KMS-11 (cell line): ENCODE data around the gene C16orf86.

Experiments
- H2AFZ ChIP-seq: fragments of 200-600 bp; sonication (generic); 2 replicates; pipeline ENCODE4 v1.6.1; 2016; ENCODE audit warnings: antibody characterized with exemption, mixed run types, low read depth
- H3K27ac ChIP-seq: fragments of 200-600 bp; sonication (generic); 2 replicates; pipeline ENCODE4 v1.6.1; 2016; ENCODE audit warnings: mild to moderate bottlenecking, mixed run types
- H3K27me3 ChIP-seq: fragments of 200-600 bp; sonication (generic); 2 replicates; pipeline ENCODE4 v1.6.1; 2017; ENCODE audit warnings: mild to moderate bottlenecking, low read depth, mixed run types, moderate library complexity; ENCODE audit not compliant: insufficient read depth
- H3K36me3 ChIP-seq: fragments of 200-600 bp; sonication (generic); 2 replicates; pipeline ENCODE4 v1.6.1; 2017; ENCODE audit warnings: mild to moderate bottlenecking, mixed run types; ENCODE audit not compliant: insufficient read depth
- H3K4me1 ChIP-seq: fragments of 200-600 bp; sonication (generic); 2 replicates; pipeline ENCODE4 v1.6.1; 2016; ENCODE audit warnings: mild to moderate bottlenecking, low read depth, mixed run types; ENCODE audit not compliant: poor library complexity, severe bottlenecking
- H3K4me2 ChIP-seq: fragments of 200-600 bp; sonication (generic); 2 replicates; pipeline ENCODE4 v1.7.0; 2016; ENCODE audit warnings: mild to moderate bottlenecking, mixed run types
- H3K4me3 ChIP-seq: fragments of 200-600 bp; sonication (generic); IDR thresholded peaks from 2 replicates; pipeline ENCODE4 v1.6.1; 2017; ENCODE audit warnings: low read depth, low read length, mixed read lengths; ENCODE audit not compliant: insufficient read depth
- H3K79me2 ChIP-seq: fragments of 200-600 bp; sonication (generic); 2 replicates; pipeline ENCODE4 v1.6.1; 2016; ENCODE audit warnings: low read depth, mixed run types; ENCODE audit not compliant: insufficient read depth
- H3K9ac ChIP-seq: fragments of 200-600 bp; sonication (generic); 2 replicates; pipeline ENCODE4 v1.6.1; 2016; ENCODE audit warnings: mild to moderate bottlenecking, mixed run types
- H4K20me1 ChIP-seq: fragments of 200-600 bp; sonication (generic); 2 replicates; pipeline ENCODE4 v1.6.1; 2016; ENCODE audit warnings: mild to moderate bottlenecking, mixed run types; ENCODE audit not compliant: insufficient read depth
- CTCF ChIP-seq: fragments of 200-600 bp; sonication (generic); conservative IDR thresholded peaks from 2 replicates; pipeline ENCODE4 v1.6.1; 2017; ENCODE audit warnings: low read depth, mild to moderate bottlenecking, antibody characterized with exemption, low read length, moderate library complexity, mixed read lengths

The C16orf86 gene

DNA sequence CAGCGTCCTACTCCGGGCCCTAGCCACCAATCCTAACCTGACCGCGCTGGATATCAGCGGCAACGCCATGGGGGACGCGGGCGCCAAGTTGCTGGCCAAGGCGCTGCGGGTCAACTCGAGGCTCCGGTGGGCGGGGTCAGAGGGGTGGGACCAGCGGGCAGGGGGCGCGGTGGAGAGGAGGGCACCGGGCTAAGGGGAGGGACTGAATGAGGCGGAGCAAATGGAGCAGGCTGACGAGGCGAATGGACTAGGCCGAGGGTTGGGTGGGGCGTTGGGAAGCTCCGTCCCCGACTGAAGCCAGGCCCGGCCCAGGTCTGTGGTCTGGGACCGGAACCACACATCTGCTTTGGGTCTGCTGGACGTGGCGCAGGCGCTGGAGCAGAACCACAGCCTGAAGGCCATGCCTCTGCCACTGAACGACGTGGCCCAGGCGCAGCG, 17.1 kb upstream of the C16orf86 start:
- Histone ChIP-seq H3K79me2 (peaks cover 10% of the 10 kb centered on the region; the same call in 1 of the 2 replicates), H3K27me3 (no peaks in the 10 kb centered on the region), H3K9ac (no peak overlapping the region), H3K4me2 (no peak overlapping the region), H3K36me3 (no peaks in the 10 kb centered on the region; the same call in 1 of the 2 replicates), H3K27ac (no peak overlapping the region), H3K4me3 (no peak overlapping the region), H2AFZ (no peak overlapping the region), H3K4me1 (peaks cover 6% of the 10 kb centered on the region), H4K20me1 (no peaks in the 10 kb centered on the region)
- TF ChIP-seq CTCF = no peak

DNA sequence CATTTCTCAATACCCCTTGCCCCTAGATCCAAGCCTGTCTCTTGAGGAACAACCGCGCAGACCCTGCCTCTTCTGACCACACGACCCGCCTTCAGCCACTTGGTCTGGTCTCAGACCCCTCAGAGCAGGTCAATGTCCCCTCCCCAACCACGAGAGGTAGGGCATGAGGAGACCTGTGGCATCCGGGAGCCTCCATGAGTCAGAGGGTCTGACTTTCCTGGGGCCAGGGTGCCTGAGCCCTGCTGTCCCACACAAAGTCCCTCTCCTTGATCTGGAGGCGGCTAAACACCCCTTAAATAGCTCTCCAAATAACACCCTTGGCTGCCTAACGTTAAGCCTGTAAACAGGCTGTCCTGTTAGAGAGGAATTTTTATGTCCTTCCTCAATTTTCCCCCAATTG, 16.6 kb upstream of the C16orf86 start:
- Histone ChIP-seq H3K27ac (no peak overlapping the region), H3K36me3 (no peaks in the 10 kb centered on the region; the same call in 1 of the 2 replicates), H3K4me3 (no peak overlapping the region), H3K4me1 (peaks cover 6% of the 10 kb centered on the region), H2AFZ (no peak overlapping the region), H3K79me2 (peaks cover 10% of the 10 kb centered on the region; the same call in 1 of the 2 replicates), H3K27me3 (no peaks in the 10 kb centered on the region), H3K9ac (no peak overlapping the region), H3K4me2 (no peak overlapping the region), H4K20me1 (no peaks in the 10 kb centered on the region)
- no peak for TF ChIP-seq CTCF

- Histone ChIP-seq H3K27me3 (no peaks in the 10 kb centered on the region), H3K79me2 (no peaks in the 10 kb centered on the region), H4K20me1 (no peaks in the 10 kb centered on the region), H2AFZ (no peak overlapping the region), H3K4me2 (no peak overlapping the region), H3K27ac (no peak overlapping the region; the same call in 1 of the 2 replicates), H3K36me3 (no peaks in the 10 kb centered on the region; the same call in 1 of the 2 replicates), H3K4me3 (no peak overlapping the region), H3K9ac (no peak overlapping the region), H3K4me1 (peaks cover 2% of the 10 kb centered on the region)
- TF ChIP-seq CTCF = no peak
Measured at GRCh38 chr16:67651039-67651438, 15.6 kb upstream of the C16orf86 start.

DNA sequence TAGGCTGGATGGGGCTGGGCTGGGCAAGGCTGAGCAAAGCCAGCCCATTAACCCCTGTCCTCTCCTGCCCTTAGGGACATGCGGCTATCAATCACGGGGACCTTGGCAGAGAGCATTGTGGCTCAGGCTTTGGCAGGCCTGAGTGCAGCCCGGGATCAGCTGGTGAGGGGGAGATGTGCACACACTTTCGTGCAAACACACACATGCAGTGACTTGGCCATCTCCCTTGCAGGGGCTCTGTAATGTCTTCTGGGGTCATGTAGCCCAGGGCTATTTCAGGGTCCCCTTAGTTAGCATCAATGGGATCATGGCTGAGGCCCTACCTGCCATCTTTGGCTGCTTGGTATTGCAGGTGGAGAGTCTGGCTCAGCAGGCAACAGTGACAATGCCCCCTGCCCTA, 14.8 kb upstream of the C16orf86 start:
- TF ChIP-seq CTCF = no peak
- H3K4me1 ChIP-seq = no peaks in the 10 kb centered on the region
- no peak overlapping the region for H3K27ac ChIP-seq
- no peaks in the 10 kb centered on the region for H3K79me2 ChIP-seq
- no peak overlapping the region for H2AFZ ChIP-seq
- no peaks in the 10 kb centered on the region for H3K27me3 ChIP-seq
- no peaks in the 10 kb centered on the region for H4K20me1 ChIP-seq
- H3K4me2 ChIP-seq = no peak overlapping the region
- H3K36me3 ChIP-seq = no peaks in the 10 kb centered on the region; the same call in 1 of the 2 replicates
- no peak overlapping the region for H3K9ac ChIP-seq
- no peak overlapping the region for H3K4me3 ChIP-seq
